OCI-LY3 (cell line): ENCODE measurements around the gene GNE.
"Not testable (repeated sequence)": the region's sequence is repeated elsewhere in the genome, so short reads cannot be mapped to it uniquely, and the experiment has no call there.

Experiments
- H2AFZ ChIP-seq: fragments of 200-600, 300-600 bp; shearing (Covaris generic); 2 replicates; pipeline ENCODE4 v1.6.0; 2014; ENCODE audit warnings: antibody characterized with exemption, low read depth, low read length
- H3K27ac ChIP-seq: fragments of 200-600, 300-600 bp; sonication (generic); 2 replicates; pipeline ENCODE4 v1.5.1; 2014; ENCODE audit warnings: mild to moderate bottlenecking, low read length, moderate library complexity, mixed read lengths
- H3K27me3 ChIP-seq: fragments of 200-600, 300-600 bp; sonication (generic); 2 replicates; pipeline ENCODE4 v1.6.1; 2014; ENCODE audit warnings: low read depth, low read length, mixed read lengths
- H3K36me3 ChIP-seq: fragments of 200-600, 300-600 bp; sonication (generic); replicated peaks from 2 replicates; pipeline ENCODE3; 2014; ENCODE audit warnings: low read depth, low read length, mixed read lengths
- H3K4me1 ChIP-seq: fragments of 300-600, 200-600 bp; sonication (generic); 2 replicates; pipeline ENCODE4 v1.6.1; 2014; ENCODE audit warnings: low read length, mixed read lengths
- H3K4me2 ChIP-seq: fragments of 200-600, 300-600 bp; sonication (generic); 2 replicates; pipeline ENCODE4 v1.6.1; 2014; ENCODE audit warnings: low read length, mixed read lengths
- H3K4me3 ChIP-seq: fragments of 300-600, 200-600 bp; sonication (generic); 2 replicates; pipeline ENCODE4 v1.5.1; 2014; ENCODE audit warnings: antibody characterized with exemption, mild to moderate bottlenecking, low read length, moderate library complexity
- H3K79me2 ChIP-seq: fragments of 300-600, 200-600 bp; shearing (Covaris generic); 2 replicates; pipeline ENCODE4 v1.6.1; 2014; ENCODE audit warnings: mild to moderate bottlenecking, low read length, mixed read lengths
- H3K9ac ChIP-seq: fragments of 300-600, 200-600 bp; shearing (Covaris generic); 2 replicates; pipeline ENCODE4 v1.6.0; 2014; ENCODE audit warnings: mild to moderate bottlenecking, low read length, moderate library complexity
- H3K9me3 ChIP-seq: fragments of 200-600, 300-600 bp; shearing (Covaris generic); 2 replicates; pipeline ENCODE4 v1.6.1; 2014; ENCODE audit warnings: low read length, mixed read lengths; ENCODE audit not compliant: insufficient read depth
- H4K20me1 ChIP-seq: fragments of 200-600, 300-600 bp; sonication (generic); 2 replicates; pipeline ENCODE4 v1.6.1; 2016; ENCODE audit warnings: low read length, mixed read lengths; ENCODE audit not compliant: insufficient read depth
- CTCF ChIP-seq: fragments of 200-600, 300-600 bp; sonication (generic); IDR thresholded peaks from 2 replicates; pipeline ENCODE4 v1.5.1; 2014; ENCODE audit warnings: antibody characterized with exemption, low read length, low read depth
- EZH2phosphoT487 ChIP-seq: fragments of 200-600 bp; shearing (Covaris generic); IDR thresholded peaks from 2 replicates; pipeline ENCODE4 v1.6.1; 2018; ENCODE audit warnings: antibody characterized with exemption, mixed run types, low read depth

GNE gene

GRCh38 chr9:36247356-36247755 is 10.9 kb downstream of the GNE start:
- peaks cover 23% of the 10 kb centered on the region for H4K20me1 ChIP-seq
- no peak overlapping the region for H2AFZ ChIP-seq
- no peaks in the 10 kb centered on the region for H3K79me2 ChIP-seq
- peaks cover 16% of the 10 kb centered on the region for H3K36me3 ChIP-seq
- TF ChIP-seq CTCF (no peak), EZH2phosphoT487 (no peak)
- H3K9me3 ChIP-seq, result no peaks in the 10 kb centered on the region
- H3K27ac ChIP-seq, result no peak overlapping the region
- H3K9ac ChIP-seq, result no peak overlapping the region
- no peak overlapping the region for H3K4me2 ChIP-seq
- no peak overlapping the region for H3K4me3 ChIP-seq
- H3K27me3 ChIP-seq, result no peaks in the 10 kb centered on the region
- peaks cover 20% of the 10 kb centered on the region for H3K4me1 ChIP-seq

DNA sequence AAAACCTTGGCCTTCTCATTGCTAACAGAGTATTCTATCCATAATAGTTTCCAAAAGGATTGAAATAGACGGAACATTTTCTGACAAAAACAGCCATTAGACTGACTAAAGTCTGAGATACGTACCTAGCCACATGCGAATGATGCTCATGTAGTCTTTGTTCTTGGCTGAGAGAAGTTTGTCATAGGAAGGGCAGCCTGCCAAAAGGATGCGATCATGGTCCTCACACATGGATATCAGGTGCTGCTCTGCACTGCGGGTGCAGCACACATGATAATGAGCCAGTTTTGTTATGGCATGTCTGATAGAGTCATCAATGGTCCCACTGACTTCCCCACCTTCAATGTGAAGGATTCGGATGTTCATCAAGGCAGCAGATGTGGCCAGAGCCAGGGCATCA is 12.3 kb downstream of the GNE start:
- no peaks in the 10 kb centered on the region for H3K9me3 ChIP-seq
- H3K36me3 ChIP-seq, result peaks cover 18% of the 10 kb centered on the region
- no peak overlapping the region for H3K27ac ChIP-seq
- H3K4me1 ChIP-seq, result peaks cover 20% of the 10 kb centered on the region
- no peak overlapping the region for H2AFZ ChIP-seq
- TF ChIP-seq CTCF (no peak), EZH2phosphoT487 (no peak)
- H4K20me1 ChIP-seq, result peaks cover 14% of the 10 kb centered on the region
- no peaks in the 10 kb centered on the region for H3K79me2 ChIP-seq
- H3K27me3 ChIP-seq, result no peaks in the 10 kb centered on the region
- no peak overlapping the region for H3K9ac ChIP-seq
- no peak overlapping the region for H3K4me2 ChIP-seq
- no peak overlapping the region for H3K4me3 ChIP-seq

GRCh38 chr9:36239675-36240074 is 18.6 kb downstream of the GNE start:
- H3K4me2 ChIP-seq, H2AFZ ChIP-seq, H3K4me3 ChIP-seq, H3K79me2 ChIP-seq, H3K27me3 ChIP-seq, H3K9me3 ChIP-seq, H3K27ac ChIP-seq, H3K9ac ChIP-seq, H4K20me1 ChIP-seq, H3K4me1 ChIP-seq, H3K36me3 ChIP-seq: not testable (repeated sequence)

- H3K4me1 ChIP-seq, H3K27me3 ChIP-seq, H2AFZ ChIP-seq, H4K20me1 ChIP-seq, H3K9me3 ChIP-seq, H3K4me2 ChIP-seq, H3K4me3 ChIP-seq, H3K27ac ChIP-seq, H3K79me2 ChIP-seq, H3K9ac ChIP-seq: not testable (repeated sequence)
- peaks cover 11% of the 10 kb centered on the region for H3K36me3 ChIP-seq
Measured at GRCh38 chr9:36239205-36239604, 19.0 kb downstream of the GNE start.

DNA sequence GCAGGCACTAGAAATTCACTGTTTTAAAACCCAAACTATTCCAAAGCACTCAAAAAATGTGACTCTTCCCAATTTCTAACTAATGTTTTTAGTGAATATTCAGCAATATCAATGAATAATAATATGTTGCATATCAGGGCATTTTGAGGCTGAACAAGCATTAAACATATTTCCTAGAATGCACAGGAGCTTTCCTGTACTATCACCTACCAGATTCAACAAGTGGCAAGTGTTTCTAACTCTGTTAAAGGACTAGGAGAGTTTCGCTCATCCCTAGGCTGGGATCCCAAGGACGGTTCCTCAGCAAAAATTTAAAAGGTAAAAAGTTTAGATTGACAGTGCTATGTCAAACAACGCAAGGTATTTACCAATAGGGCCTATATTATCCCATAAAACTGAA is 21.0 kb downstream of the GNE start:
- Histone ChIP-seq H4K20me1 (no peaks in the 10 kb centered on the region), H3K9ac (no peak overlapping the region), H3K79me2 (no peaks in the 10 kb centered on the region), H3K4me1 (no peaks in the 10 kb centered on the region), H3K4me3 (no peak overlapping the region), H3K36me3 (peaks cover 16% of the 10 kb centered on the region), H3K9me3 (no peaks in the 10 kb centered on the region), H3K27me3 (no peaks in the 10 kb centered on the region), H3K4me2 (no peak overlapping the region), H2AFZ (no peak overlapping the region), H3K27ac (no peak overlapping the region)
- TF ChIP-seq EZH2phosphoT487 (no peak), CTCF (no peak)
